Ascending aorta (tissue), 2 donors: ENCODE data around the gene CHD6. TPM values are rescaled to one million over a fixed set of nuclear protein-coding genes. Genes with fewer than 3 reads are reported as not detected.
A peak's percentile ranks its signal among the peaks of the same experiment; 100 is the strongest.

Experiments
- DNase-seq, 2 donors: peaks; one replicate each; pipeline ENCODE4 v3.0.0-alpha.2; 2019; ENCODE audit warnings: low spot score in 2 of 2
- H3K27ac ChIP-seq, 2 donors: fragments of 200-600 bp; sonication (generic); one replicate each; pipeline ENCODE4 v1.5.1; 2016 to 2017; ENCODE audit warnings: mild to moderate bottlenecking in 1 of 2
- H3K27me3 ChIP-seq: fragments of 200-600 bp; sonication (generic); one replicate; pipeline ENCODE4 v1.5.1; 2017
- H3K36me3 ChIP-seq, 2 donors: fragments of 200-600 bp; sonication (generic); one replicate each; pipeline ENCODE4 v1.5.1; 2016
- H3K4me1 ChIP-seq, 2 donors: fragments of 200-600 bp; sonication (generic); one replicate each; pipeline ENCODE4 v1.5.1; 2016 to 2017; ENCODE audit warnings: mild to moderate bottlenecking in 1 of 2
- H3K4me3 ChIP-seq, 2 donors: fragments of 200-600 bp; sonication (generic); one replicate each; pipeline ENCODE4 v1.5.1; 2016 to 2017; ENCODE audit warnings: mild to moderate bottlenecking in 1 of 2
- H3K9me3 ChIP-seq, 2 donors: fragments of 200-600 bp; sonication (generic); one replicate each; pipeline ENCODE4 v1.5.1; 2016
- CTCF ChIP-seq, 3 experiments: fragments of 200-600 bp in 2 of 3; fragments of 450-650 bp in 1 of 3; sonication (generic) in 2 of 3; IDR thresholded peaks; one replicate each; pipeline ENCODE4 v1.5.1; 2016 to 2019; ENCODE audit warnings: antibody characterized with exemption in 3 of 3, mild to moderate bottlenecking in 1 of 3, moderate library complexity in 1 of 3
- intact Hi-C: fragments of 100-400 bp; cut with DNase I; formaldehyde crosslinking; loops from one replicate; pipeline ENCODE4 v1.15.1; 2023
- total RNA-seq: library from RNA; depleted of rRNA; stranded (reverse); fragments of >200 nt; gene quantifications from one replicate; pipeline ENCODE4 v1.1.0, GENCODE V29; 2016

CHD6 gene
- total RNA-seq, 1 donor from 2014 or later, result 42.9 TPM

- Histone ChIP-seq H3K27me3 (no peaks in the 10 kb centered on the region), H3K4me3 (no peak overlapping the region), H3K36me3 (no peaks in the 10 kb centered on the region), H3K9me3 (no peaks in the 10 kb centered on the region), H3K27ac (no peak overlapping the region), H3K4me1 (peaks cover 2 to 9% of the 10 kb centered on the region in 2 donors)
- no peak for TF ChIP-seq CTCF (IDR thresholded peaks at IDR 0.05)
- no peak for DNase-seq
- intact Hi-C loops, result no loop called here
Measured at GRCh38 chr20:41621421-41621820, 3.2 kb upstream of the CHD6 start.

- Histone ChIP-seq H3K4me1 (peaks cover 2 to 21% of the 10 kb centered on the region in 2 donors), H3K9me3 (no peaks in the 10 kb centered on the region), H3K27me3 (no peaks in the 10 kb centered on the region), H3K36me3 (no peaks in the 10 kb centered on the region), H3K27ac (peak overlapping the region; percentile 46 to 79), H3K4me3 (peak overlapping the region in 1 of 2 donors; percentile 82)
- DNase-seq, result no peak
- TF ChIP-seq CTCF (IDR thresholded peaks at IDR 0.05), result no peak
- intact Hi-C loops, result loop anchor here (2.0 to 10.0 kb wide), 5 partner anchors 73 to 1838 kb away; partner anchors contain the start of genes PLCG1 and SRSF6
Measured at GRCh38 chr20:41619360-41620100, 1.4 kb upstream of the CHD6 start.

GRCh38 chr20:41618807-41619311, 682 bp upstream of the CHD6 start:
- no peaks in the 10 kb centered on the region for H3K36me3 ChIP-seq
- H3K4me3 ChIP-seq, result peak overlapping the region; percentile 82 to 99
- no peaks in the 10 kb centered on the region for H3K9me3 ChIP-seq
- intact Hi-C loops, result loop anchor here (1.0 to 10.0 kb wide), 6 partner anchors 13 to 1838 kb away; partner anchors contain the start of genes PLCG1 and SRSF6
- no peak for DNase-seq
- TF ChIP-seq CTCF (IDR thresholded peaks at IDR 0.05), result no peak
- H3K4me1 ChIP-seq, result peaks cover 2 to 24% of the 10 kb centered on the region in 2 donors
- H3K27ac ChIP-seq, result peak overlapping the region; percentile 46 to 79
- no peaks in the 10 kb centered on the region for H3K27me3 ChIP-seq

GRCh38 chr20:41617059-41617901, 897 bp downstream of the CHD6 start:
- Histone ChIP-seq H3K9me3 (no peaks in the 10 kb centered on the region), H3K27ac (peak overlapping the region; percentile 39 to 85), H3K36me3 (no peaks in the 10 kb centered on the region), H3K4me1 (peaks cover 2 to 37% of the 10 kb centered on the region in 2 donors), H3K27me3 (no peaks in the 10 kb centered on the region), H3K4me3 (peak overlapping the region; percentile 82 to 99)
- intact Hi-C loops, result loop anchor here (5.0 to 10.0 kb wide), 4 partner anchors 92 to 1840 kb away; partner anchors contain the start of genes PLCG1 and SRSF6
- no peak for TF ChIP-seq CTCF (IDR thresholded peaks at IDR 0.05)
- no peak for DNase-seq

GRCh38 chr20:41616228-41616627, 1.9 kb downstream of the CHD6 start:
- intact Hi-C loops, result loop anchor here (5.0 to 10.0 kb wide), 4 partner anchors 91 to 1841 kb away; partner anchors contain the start of genes PLCG1 and SRSF6
- H3K27ac ChIP-seq, result no peak overlapping the region
- DNase-seq, result no peak
- peak overlapping the region in 1 of 2 donors; percentile 82 for H3K4me3 ChIP-seq
- H3K9me3 ChIP-seq, result no peaks in the 10 kb centered on the region
- H3K27me3 ChIP-seq, result no peaks in the 10 kb centered on the region
- peaks cover 2 to 43% of the 10 kb centered on the region in 2 donors for H3K4me1 ChIP-seq
- no peaks in the 10 kb centered on the region for H3K36me3 ChIP-seq
- no peak for TF ChIP-seq CTCF (IDR thresholded peaks at IDR 0.05)
